HEK293 (cell line): ENCODE data around the gene FOXN4.
A peak's percentile ranks its signal among the peaks of the same experiment; 100 is the strongest.

ENCODE experiments used
- MYNN ChIP-seq: fragments of 450-650 bp; formaldehyde crosslinking; IDR thresholded peaks from 2 replicates; pipeline ENCODE4 v1.5.1; 2016; ENCODE audit warnings: missing biosample characterization, missing genetic modification characterization, borderline replicate concordance
- ZNF561 ChIP-seq: fragments of 450-650 bp; IDR thresholded peaks from 2 replicates; pipeline ENCODE4 v1.5.1; 2018; ENCODE audit warnings: missing biosample characterization, missing genetic modification characterization, borderline replicate concordance
- ZNF600 ChIP-seq: fragments of 450-650 bp; formaldehyde crosslinking; IDR thresholded peaks from 2 replicates; pipeline ENCODE4 v1.5.1; 2016; ENCODE audit warnings: missing biosample characterization, missing genetic modification characterization
- TF ChIP-seq, protein P1 (sequence below): fragments of 450-650 bp; formaldehyde crosslinking; IDR thresholded peaks from 2 replicates; pipeline ENCODE4 v1.5.1; 2016; ENCODE audit warnings: missing biosample characterization, missing genetic modification characterization
- TF ChIP-seq, protein P2 (sequence below): fragments of 450-650 bp; formaldehyde crosslinking; IDR thresholded peaks from 2 replicates; pipeline ENCODE4 v1.5.1; 2017; ENCODE audit warnings: missing biosample characterization, missing genetic modification characterization

GRCh38 chr12:109291521-109292341 is 17.4 kb downstream of the FOXN4 start:
- TF ChIP-seq, protein P1, sequence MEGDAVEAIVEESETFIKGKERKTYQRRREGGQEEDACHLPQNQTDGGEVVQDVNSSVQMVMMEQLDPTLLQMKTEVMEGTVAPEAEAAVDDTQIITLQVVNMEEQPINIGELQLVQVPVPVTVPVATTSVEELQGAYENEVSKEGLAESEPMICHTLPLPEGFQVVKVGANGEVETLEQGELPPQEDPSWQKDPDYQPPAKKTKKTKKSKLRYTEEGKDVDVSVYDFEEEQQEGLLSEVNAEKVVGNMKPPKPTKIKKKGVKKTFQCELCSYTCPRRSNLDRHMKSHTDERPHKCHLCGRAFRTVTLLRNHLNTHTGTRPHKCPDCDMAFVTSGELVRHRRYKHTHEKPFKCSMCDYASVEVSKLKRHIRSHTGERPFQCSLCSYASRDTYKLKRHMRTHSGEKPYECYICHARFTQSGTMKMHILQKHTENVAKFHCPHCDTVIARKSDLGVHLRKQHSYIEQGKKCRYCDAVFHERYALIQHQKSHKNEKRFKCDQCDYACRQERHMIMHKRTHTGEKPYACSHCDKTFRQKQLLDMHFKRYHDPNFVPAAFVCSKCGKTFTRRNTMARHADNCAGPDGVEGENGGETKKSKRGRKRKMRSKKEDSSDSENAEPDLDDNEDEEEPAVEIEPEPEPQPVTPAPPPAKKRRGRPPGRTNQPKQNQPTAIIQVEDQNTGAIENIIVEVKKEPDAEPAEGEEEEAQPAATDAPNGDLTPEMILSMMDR (tag by site-specific recombination), result no peak
- TF ChIP-seq, protein P2, sequence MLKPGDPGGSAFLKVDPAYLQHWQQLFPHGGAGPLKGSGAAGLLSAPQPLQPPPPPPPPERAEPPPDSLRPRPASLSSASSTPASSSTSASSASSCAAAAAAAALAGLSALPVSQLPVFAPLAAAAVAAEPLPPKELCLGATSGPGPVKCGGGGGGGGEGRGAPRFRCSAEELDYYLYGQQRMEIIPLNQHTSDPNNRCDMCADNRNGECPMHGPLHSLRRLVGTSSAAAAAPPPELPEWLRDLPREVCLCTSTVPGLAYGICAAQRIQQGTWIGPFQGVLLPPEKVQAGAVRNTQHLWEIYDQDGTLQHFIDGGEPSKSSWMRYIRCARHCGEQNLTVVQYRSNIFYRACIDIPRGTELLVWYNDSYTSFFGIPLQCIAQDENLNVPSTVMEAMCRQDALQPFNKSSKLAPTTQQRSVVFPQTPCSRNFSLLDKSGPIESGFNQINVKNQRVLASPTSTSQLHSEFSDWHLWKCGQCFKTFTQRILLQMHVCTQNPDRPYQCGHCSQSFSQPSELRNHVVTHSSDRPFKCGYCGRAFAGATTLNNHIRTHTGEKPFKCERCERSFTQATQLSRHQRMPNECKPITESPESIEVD, result no peak
- no peak for TF ChIP-seq MYNN (tag by site-specific recombination)
- TF ChIP-seq ZNF561 (tag by site-specific recombination), result peak; percentile 64; the same call in 1 of the 2 replicates
- TF ChIP-seq ZNF600 (tag by site-specific recombination), result 0 out of 2 replicates have a peak, but pooled peaks have one; percentile 11
